ENCODE results near the gene DSC3. TPM values are rescaled to one million over a fixed set of nuclear protein-coding genes. Genes with fewer than 3 reads are reported as not detected.

DSC3 gene
- total RNA-seq (ENCODE audit: insufficient read depth, low replicate concordance) = 86.9 TPM

DNA sequence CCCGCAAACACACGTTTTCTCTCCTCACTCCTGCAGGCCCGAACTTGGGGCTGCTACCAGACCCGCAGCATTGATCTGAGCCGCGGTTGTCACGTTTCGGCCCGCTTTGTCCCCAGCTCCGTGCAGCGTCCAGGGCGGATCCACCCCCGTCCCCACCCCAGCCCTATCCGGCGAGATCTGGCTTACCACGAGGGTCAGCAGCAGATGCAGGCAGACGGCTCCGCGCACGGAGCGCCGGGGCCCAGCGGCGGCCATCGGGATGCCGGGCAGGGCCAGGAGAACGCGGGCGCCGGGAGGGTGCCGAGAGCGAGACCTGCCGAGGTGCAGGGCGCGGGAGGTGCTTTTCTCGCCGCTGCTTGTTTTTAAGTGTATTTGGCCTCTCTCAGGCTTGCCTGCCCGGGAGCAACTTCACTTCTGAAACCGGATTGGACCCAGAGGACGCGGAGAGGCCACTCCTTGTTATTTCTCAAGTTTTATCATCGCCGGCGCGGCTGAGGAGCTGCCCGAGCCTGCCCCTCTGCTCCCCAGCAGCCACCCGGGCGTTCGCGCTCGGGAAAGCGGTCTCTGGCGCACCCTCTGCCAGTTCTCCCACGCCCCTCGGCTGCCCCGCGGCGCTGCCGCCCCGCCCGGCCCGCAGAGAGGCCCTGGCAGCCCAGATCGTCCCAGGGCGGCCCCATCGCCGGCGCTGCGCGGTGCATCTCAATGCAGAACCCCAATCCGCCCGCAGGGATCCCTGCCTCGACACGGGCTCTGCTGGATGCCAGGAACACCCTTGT, at the start of gene DSC3:
Gene DSC3 (minus strand): TSS at position 337 of the 776 bp plus-strand sequence. CDS start 82 bp downstream, at position 255.
- DNase-seq (ENCODE audit: low spot score) = peak; percentile 90

- DNase-seq (ENCODE audit: low spot score) = no peak
These were observed 48.8 kb upstream of the DSC3 start for GRCh38 chr18:31091350-31091749.

- DNase-seq (ENCODE audit: low spot score) = no peak
These were observed 46.0 kb upstream of the DSC3 start for GRCh38 chr18:31088532-31088931.

DNA sequence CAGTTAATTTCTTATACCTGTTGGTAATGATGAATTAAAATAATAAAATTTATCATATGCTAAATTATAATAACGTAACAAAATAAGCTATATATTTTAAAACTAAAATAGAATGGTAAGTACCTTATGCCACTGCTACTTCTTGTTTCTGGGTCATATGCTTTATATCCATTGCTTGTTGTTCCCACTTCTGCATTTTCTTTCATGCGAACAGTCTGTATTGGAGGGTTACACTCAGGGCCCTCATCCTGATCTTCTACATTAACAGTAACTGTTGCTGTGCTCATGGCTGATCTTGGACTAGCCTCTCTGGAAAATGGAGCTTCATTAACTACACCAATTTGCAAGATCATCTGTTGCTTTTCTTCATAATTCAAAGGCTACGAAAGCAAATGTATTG, 37.4 kb upstream of the DSC3 start:
- no peak for DNase-seq (ENCODE audit: low spot score)

DNA sequence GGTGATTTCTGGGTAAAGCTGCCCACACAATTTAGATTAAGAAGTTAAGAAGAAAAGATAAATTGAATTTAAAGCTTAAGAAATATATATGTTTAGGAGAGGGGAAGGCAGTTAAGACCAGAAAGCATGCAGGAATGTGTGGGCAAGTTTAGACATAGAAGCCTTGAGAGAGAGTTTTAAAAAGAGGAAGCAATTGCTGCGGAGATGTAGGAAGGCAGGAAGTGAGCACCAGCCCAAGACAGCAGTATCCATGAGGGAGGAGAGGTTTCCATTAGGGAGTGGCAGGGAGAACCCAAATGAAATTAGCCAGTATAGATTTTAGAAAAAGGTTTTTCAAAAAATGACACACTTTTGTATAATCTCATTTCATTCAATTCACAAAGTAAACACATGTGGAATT, 35.3 kb upstream of the DSC3 start:
- DNase-seq (ENCODE audit: low spot score) = no peak

DNA sequence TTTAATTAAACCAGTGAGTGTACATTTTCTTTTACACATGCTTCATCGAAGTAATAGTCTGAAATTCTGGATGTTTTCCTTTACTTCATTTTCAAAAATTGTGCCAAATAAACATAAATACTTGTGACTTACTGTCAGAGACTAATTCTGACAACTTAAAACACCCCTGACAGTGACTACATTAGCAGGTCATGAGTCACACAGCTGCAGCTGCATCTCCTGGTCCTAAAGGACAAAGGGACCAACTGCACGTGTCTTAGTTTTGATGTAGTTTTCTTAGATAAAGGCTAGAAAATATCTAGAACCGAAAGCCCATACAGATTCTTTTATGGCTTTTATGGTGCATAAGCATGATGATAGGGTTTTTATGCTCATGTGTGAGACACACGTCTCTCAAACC, 29.6 kb upstream of the DSC3 start:
- DNase-seq (ENCODE audit: low spot score) = no peak

- no peak for DNase-seq (ENCODE audit: low spot score)
These were observed 27.7 kb upstream of the DSC3 start for GRCh38 chr18:31070206-31070605.

DNA sequence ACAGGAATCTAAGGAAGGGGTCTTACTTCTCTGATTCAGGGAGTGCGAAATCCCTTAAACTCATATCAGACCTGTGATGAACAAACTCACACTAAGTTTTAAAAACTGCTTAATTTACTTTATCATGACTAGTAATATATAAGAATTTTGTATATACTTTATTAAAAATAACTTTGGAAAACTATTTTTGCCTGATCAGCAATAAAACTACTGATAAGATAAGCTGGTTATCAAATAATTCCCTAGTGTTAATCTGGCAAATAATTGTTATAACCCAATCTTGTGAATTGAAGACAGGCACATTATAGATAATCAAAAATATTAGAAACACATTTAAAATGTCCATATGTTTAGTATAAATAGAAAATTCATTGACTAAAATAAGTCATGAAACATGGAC, 23.7 kb upstream of the DSC3 start:
- no peak for DNase-seq (ENCODE audit: low spot score)

DNA sequence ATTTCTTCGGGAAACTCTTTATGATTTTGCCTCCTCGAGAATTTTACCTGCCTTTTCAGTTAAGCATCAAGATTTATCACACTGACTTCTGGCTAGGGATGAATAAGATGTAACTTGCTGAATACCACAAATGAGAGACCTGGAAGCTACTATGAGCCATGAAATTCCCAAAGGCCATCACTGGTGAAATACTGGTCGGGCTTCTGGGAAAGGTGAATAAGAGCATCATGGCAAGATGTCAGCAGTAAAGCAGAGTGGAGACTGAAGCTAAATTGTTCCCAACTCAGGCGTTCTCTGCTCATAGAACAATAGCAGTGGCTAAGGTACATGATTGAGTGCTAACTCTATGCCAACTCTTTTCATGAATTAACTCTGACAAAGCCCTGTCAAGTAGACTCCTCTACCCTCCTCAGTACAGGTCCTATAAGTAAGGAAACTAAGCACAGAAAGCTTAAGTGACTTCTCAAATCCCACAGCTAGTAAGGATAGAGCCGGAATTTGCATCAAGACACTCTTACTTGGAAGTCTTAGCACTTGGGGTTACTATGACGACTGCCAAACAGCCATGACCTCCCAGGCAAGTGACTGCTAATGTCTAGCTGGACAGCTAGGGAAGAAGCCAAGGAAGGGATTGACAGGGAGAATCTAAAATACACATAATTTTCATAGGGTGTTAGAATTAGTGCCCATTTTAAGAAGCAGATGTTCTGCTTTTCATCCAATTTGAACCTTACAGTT, 22.7 kb upstream of the DSC3 start:
- DNase-seq (ENCODE audit: low spot score) = no peak

DNA sequence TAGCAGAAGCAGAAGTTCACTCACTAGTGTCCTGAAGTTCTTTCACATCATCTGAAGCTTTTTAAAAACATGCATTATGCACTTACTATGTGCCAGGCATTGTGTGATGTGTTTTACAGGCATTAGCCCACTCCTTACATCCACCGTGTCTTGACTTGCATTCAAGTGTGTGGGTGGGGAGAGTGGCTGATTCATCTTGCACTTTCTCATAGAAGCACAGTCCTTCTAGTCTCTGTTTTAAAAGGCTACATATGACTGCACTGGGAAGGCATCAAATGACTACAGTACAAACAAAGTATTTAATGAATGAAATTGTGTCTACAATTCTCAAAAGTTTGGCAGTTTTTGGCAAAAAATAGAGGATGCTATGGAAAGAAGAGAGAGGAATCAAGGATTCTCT, 21.6 kb upstream of the DSC3 start:
- peak; percentile 31 for DNase-seq (ENCODE audit: low spot score)

GRCh38 chr18:31061945-31062344, 19.4 kb upstream of the DSC3 start:
- DNase-seq (ENCODE audit: low spot score) = peak; percentile 38

DNA sequence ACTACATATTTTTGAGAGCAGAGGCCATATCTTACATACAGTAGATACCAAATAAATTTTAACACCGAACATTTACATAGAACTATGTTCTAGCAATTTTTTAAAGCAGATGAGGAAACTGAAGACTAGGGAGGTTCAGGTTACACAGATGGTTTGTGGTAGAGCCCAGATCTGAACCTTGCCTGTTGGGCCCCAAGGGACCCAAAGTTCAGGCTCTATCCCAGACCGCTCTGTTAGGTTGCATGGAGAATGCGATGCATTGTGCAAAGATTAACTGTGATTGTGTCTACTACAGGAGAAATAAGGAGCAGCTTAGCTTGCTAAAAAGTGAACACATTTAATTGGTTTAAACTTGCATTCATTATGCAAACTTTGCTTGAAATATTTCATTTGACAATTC, 16.4 kb upstream of the DSC3 start:
- DNase-seq (ENCODE audit: low spot score) = no peak

- DNase-seq (ENCODE audit: low spot score) = no peak
These were observed 15.4 kb upstream of the DSC3 start for GRCh38 chr18:31057917-31058316.

- DNase-seq (ENCODE audit: low spot score) = peak; percentile 48
These were observed 14.5 kb upstream of the DSC3 start for GRCh38 chr18:31057051-31057450.

DNA sequence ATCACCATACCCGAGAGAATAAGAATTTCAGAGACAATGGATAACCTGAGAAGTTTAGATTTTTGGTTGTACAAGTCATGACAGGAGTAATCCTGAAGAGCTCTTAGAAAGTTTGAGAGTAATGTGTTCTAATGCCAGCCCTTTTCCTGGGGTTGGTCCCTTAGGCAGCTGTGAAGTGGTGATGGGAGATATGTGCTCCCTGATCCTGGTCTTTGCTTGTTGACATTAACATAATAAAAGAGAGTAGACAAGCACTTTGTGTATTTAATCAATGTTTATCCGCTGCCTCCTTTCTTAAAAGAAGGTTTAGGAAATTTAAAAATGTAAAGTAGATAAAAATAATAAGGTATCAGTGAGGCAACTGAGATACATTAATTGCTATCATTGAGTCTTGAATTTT, 13.8 kb upstream of the DSC3 start:
- DNase-seq (ENCODE audit: low spot score) = no peak

- DNase-seq (ENCODE audit: low spot score) = no peak
These were observed 8.1 kb upstream of the DSC3 start for GRCh38 chr18:31050635-31051034.

DNA sequence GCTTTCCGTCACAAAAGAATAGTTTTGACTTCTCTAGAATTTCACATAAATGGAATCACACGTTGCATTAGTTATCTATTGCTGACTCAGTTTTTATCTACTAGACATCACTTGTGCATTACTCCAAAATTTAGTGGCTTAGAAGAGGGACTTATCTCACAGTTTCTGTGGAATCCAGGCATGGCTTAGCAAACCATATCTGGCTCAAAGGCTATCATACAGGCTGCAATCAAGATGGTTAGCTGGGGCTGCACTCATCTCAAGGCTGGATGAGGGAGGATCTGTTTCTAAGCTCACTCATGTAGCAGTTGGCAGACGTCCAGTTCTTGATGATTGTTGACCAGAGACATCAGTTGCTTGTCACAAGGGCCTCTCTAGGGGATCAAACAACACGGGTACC, 6.6 kb upstream of the DSC3 start:
- DNase-seq (ENCODE audit: low spot score) = peak; percentile 99

DNA sequence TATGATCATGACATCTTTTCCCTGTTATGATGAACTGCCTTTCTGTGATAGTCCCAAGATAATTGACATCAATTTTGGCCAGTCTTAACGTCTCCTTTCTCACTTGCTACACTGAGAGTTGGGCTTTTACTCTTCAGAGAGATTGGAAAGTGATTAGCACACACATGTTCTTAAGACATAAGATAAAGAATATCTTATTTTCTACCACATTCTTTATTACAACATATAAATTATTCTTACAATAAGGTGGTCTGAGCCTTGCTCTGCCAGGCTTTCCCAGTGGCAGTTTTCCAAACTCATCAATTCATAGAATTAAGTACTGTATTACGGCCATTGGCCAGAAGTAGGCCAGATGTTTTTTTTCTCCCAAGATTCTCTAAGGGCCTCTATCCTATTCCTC, 5.7 kb upstream of the DSC3 start:
- DNase-seq (ENCODE audit: low spot score) = peak; percentile 69

DNA sequence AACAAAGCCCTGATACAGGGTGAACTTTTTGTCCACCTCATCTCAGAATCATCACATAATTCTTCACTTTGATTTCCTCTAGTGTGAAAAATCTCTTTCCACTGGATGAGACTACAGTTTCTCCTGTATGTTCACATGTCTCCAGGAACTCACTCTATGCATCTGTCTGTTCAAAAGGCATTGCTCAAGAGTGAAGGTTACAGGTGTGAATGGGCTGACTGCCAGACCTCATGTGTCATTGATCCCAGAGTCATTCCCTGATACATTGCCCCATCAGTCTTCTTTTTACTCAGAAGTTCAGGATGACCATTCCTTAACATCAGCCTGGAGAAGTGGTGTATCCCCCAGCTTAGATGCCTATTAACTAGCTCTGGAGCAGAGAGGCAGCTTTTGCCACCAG, 4.4 kb upstream of the DSC3 start:
- DNase-seq (ENCODE audit: low spot score) = no peak

DNA sequence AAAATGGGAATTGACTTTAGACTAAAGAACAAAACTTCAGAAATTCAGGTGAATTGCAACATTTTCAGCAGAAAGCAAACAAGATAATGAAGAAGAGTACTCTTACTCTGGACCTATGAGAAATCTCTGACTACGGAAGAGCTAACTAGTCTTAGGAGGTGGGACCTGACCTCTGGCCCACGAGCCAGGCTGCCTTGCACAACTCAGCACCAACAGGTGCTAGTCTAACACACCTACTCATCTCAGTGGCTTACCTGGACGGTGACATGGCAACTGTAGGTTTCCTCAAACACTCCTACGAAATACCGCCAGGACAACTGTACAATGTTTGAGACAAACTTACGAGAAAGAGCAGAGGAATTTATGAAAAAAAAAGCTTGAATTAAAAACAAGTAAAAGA, 3.1 kb upstream of the DSC3 start:
- DNase-seq (ENCODE audit: low spot score) = no peak

- DNase-seq (ENCODE audit: low spot score) = peak; percentile 31
These were observed 2.4 kb upstream of the DSC3 start for GRCh38 chr18:31044926-31045325.

DNA sequence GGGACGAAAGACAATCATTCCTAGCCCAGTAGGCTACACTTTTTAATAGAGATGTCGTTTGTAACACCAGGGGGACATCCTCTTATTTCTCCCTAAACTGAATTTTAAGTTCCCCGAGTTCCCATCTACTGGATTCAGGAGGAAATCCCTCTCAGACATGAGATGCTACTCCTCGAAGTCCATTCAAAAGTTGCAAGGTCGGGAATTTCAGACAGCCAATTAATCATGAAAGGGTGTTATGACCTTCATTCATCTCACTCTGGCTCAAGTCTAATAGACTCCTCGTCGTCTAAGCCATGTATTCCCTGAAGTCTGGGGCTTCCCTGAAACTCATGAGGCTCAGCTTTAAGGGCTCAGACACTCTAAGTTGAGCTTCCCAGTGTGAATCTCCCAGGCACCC, 1.2 kb upstream of the DSC3 start:
- DNase-seq (ENCODE audit: low spot score) = peak; percentile 31

- DNase-seq (ENCODE audit: low spot score) = no peak
These were observed 497 bp downstream of the DSC3 start for GRCh38 chr18:31042084-31042405.

All from umbilical cord (tissue), 2 donors.